Measurements from ENCODE around the gene FIGNL2. TPM values are rescaled to one million over a fixed set of nuclear protein-coding genes. Genes with fewer than 3 reads are reported as not detected.

FIGNL2 gene
- total and polyA plus RNA-seq, 2 experiments from 2014 or later: 1.1 to 5.2 TPM

- TF ChIP-seq ZNF462 (CRISPR knock-in tag; IDR thresholded peaks at IDR 0.05) (no peak), EZH2 (IDR thresholded peaks at IDR 0.05; ENCODE audit: low read depth, unreplicated experiment) (no peak), REST (IDR thresholded peaks at IDR 0.05; ENCODE audit: unreplicated experiment) (no peak)
Measured at GRCh38 chr12:51874486-51874885, 26.0 kb upstream of the FIGNL2 start (continued).

- H3K4me1 ChIP-seq (ENCODE audit: insufficient read depth): peaks cover 21% of the 10 kb centered on the region
- no peaks in the 10 kb centered on the region for H4K20me1 ChIP-seq (replicated peaks; ENCODE audit: insufficient read depth)
- TF ChIP-seq ZNF331 (CRISPR knock-in tag; IDR thresholded peaks at IDR 0.05; ENCODE audit: low read depth): no peak
- no peak for ATAC-seq
- peaks cover 18% of the 10 kb centered on the region for H3K27me3 ChIP-seq (ENCODE audit: insufficient read depth)
- no peak overlapping the region for H3K4me2 ChIP-seq
- Mint-ChIP-seq H3K27me3 (ENCODE audit: insufficient read depth, low read depth, poor library complexity) (peaks cover 6% of the 10 kb centered on the region), H3K4me3 (no peak overlapping the region), H3K27ac (no peak overlapping the region), H3K36me3 (ENCODE audit: low read depth) (no peaks in the 10 kb centered on the region), H3K9me3 (no peaks in the 10 kb centered on the region), H3K4me1 (peaks cover 27% of the 10 kb centered on the region)
- DNase-seq (ENCODE audit: low spot score): no peak
- peaks cover 16% of the 10 kb centered on the region; the same call in 1 of the 2 replicates for H3F3A ChIP-seq (replicated peaks; ENCODE audit: low read depth)
- no peak overlapping the region for H3K27ac ChIP-seq (ENCODE audit: low read depth)
- H3K4me3 ChIP-seq: no peak overlapping the region
- H3K79me2 ChIP-seq (replicated peaks; ENCODE audit: insufficient read depth): no peaks in the 10 kb centered on the region
- no peak overlapping the region for H2AFZ ChIP-seq
- no peaks in the 10 kb centered on the region for H3K9me2 ChIP-seq (ENCODE audit: insufficient read depth)
- H3K36me3 ChIP-seq (ENCODE audit: insufficient read depth): no peaks in the 10 kb centered on the region
Measured at GRCh38 chr12:51874000-51874399, 25.5 kb upstream of the FIGNL2 start.
